HG03460 (cell line): ENCODE data around the gene CEBPZ.

Source experiments
- ATAC-seq: cut with Tn5 transposase; IDR thresholded peaks from one replicate; pipeline ENCODE4 v1.9.1; 2021; ENCODE audit not compliant: unreplicated experiment

The CEBPZ gene

DNA sequence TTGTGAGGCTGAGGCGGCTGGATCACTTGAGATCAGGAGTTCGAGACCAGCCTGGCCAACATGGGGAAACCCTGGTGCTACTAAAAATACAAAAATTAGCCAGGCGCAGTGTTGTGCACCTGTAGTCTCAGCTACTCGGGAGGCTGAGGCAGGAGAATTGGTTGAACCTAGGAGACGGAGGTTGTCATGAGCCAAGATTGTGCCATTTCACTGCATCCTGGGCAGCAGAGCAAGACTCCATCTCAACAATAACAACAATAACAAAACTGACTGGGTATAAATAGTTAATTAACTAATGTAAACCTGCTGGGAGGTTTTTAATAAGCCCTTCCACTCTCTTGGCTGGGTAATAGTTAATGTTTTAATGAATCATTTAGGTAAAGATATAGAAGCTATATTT lies 50.8 kb downstream of the CEBPZ start:
- no peak for ATAC-seq

DNA sequence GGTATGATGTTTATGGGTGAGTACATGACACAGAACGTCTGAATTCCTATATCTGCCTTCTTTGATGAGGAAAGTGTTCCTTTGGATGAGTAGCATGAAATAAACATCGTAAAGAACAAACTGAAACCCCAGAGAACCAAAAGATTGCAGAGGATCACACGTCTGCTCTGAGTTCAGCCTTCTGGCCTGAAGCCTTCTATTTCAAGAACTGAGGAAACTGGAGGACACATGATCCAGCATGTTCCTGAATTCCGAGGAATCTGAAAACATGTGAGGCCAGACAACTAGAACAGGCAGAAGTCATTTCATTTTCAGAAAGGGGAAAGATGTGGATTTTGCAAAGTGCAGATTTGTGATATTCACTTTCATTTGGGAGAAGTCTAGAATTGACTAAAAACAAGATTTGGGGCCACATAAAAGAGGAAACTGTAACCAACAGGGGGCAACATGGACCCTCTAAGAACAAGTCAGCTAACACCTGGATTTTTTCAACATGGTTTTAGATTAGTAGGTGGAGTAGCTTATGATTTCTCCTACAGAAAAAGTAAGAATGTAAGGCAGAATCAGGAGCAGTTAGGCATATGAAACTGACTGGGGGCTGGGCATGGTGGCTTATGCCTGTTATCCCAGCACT lies 51.3 kb downstream of the CEBPZ start:
- ATAC-seq: no peak

DNA sequence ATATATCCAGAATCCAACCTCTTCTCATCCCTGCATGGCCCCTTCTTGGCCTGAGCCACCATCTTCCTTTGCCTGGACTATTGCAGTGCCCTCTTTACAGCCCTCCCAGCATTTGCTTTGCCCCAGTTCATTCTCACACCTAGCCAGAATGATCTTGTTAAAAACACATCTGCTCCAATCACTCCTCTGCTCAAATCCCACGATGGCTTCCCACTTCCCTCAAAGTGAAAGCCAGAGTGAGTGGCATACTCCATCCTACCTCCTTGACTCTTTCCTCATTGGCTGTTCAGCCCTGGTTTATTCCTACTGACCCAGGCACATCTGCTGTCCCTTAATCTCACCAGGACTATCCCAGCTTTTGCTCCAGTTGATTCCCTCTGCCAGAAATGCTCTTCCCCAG lies 57.7 kb downstream of the CEBPZ start:
- ATAC-seq: no peak

DNA sequence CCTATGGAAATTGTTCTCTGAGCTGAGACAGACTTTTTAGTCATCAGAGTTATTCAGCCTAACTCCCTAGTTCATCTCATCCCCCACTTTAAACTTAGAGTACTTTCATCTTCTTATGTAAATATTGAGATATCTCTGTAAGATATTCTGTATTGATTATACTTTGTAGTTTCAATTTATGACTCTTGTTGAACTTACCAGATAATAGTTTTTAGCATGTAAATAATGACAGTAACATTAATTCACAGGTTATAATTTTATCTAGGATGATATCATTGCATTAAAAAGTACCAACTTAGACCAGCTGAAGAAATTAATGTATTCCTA lies 59.8 kb downstream of the CEBPZ start:
- no peak for ATAC-seq

DNA sequence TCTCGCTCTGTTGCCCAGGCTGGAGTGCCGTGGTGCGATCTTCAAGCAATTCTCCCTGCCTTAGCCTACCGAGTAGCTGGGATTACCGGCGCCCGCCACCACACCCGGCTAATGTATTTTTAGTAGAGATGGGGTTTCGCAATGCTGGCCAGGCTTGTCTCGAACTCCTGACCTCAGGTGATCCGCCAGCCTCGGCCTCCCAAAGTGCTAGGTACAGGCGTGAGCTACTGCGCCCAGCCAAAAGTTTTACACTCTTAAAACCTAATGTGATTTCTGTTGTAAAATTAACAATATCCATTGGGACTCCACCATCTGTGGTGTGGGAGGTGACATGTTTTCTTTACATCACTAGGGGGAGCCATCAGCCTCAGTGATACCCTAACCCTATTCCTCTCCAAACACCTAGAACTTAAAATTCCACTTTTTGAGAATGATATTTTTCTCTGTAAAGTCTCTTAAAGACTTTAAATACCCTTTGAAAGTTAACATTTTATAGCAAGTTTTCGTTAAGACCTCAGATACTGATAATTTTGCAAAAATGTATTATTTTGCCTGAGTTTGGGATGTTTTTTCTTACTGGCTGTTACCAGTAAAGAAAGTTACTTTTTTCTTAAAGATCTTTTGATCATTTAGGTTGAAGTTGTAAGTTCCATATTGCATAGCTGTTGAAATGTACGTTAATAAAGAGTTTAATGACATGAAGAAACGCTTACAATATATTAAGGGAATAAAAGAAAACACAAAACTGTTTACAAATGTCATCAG lies 63.0 kb downstream of the CEBPZ start:
- ATAC-seq: no peak

DNA sequence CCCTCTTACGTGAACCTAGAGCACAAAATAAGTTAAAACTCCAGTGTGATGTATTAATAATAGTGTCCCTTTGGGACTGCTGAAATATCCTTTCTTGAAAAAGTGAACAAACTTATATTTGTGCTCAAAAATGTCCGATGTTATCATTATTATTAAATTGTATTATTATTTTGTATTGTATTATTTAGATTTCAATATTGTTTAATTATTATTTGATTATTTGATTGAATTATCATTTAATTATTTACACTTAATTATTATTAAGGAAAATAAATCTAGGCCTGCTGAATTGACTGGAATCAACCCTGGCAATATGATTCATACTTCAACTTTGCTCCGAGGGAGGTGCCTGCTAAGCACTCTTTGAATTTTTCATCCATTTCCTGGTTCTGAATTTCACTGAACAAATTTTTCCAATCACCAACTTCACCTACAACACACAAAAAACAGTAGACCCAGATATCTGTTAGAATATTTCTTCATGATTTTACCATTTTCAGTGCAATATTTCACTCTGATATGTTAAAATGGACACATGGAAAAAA lies 63.7 kb downstream of the CEBPZ start:
- no peak for ATAC-seq

DNA sequence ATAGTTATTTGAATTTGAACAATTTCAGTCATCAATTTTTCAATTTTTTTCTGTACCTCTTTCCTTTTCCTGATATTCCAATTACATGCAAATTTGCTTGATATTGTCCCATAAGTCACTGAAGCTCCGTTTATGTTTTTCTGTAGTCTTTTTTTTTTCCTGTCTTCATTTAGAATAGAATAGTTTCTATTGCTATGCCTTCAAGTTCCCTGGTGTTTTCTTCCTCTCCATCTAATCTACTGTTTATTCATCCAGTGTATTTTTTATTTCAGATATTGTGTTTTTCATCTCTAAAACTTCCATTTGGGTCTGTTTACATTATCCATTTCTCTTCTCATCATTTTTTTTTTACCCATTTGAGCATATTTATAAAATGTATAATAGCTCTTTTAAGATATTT lies 66.6 kb downstream of the CEBPZ start:
- ATAC-seq: no peak

DNA sequence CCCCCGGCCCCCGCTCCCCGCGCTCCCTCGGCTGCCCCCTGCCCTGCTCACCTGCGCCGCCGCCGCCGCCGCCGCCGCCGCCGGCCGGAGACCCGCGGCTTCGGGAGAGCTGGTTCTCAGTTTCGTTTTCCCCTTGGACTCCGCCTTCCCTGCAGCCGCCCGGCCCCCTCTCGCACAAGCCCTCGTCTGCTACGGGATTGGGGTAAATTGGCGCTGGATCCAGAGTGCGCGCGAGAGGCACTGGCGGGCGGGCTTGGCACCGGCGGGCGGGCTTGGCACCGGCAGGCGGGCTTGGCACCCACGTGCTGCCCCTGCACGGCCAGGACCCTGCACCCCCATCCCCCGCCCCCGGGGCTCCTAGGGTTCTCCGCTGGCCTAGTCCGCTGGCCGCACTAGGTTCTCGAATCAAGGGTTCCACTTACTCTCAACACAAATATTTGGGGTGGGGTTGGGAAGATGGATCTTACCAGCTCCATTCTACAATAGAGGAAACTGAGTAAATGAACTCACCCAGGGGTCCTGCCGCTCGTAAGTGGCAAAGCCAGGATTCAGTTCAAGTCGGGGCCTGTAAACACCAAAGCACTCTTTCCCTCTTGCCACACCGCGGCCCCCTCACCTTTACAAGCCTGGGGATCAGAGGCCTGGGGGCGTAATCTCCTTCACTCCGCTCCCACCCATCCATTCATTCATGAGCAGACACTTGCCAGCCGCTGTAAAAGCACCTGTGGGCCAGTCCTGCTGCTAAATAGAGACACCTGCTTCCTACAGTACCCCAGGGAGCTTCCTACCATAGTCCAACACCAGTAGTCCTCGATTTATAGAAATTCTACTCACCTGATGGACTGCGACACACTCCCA lies 74.3 kb downstream of the CEBPZ start, which contains the start of gene EIF2AK2:
Gene EIF2AK2, minus strand, starts transcription at position 124 of the 858 bp plus-strand sequence. CDS start 9,174 bp downstream, outside the sequence.
- ATAC-seq: peak; percentile 90

DNA sequence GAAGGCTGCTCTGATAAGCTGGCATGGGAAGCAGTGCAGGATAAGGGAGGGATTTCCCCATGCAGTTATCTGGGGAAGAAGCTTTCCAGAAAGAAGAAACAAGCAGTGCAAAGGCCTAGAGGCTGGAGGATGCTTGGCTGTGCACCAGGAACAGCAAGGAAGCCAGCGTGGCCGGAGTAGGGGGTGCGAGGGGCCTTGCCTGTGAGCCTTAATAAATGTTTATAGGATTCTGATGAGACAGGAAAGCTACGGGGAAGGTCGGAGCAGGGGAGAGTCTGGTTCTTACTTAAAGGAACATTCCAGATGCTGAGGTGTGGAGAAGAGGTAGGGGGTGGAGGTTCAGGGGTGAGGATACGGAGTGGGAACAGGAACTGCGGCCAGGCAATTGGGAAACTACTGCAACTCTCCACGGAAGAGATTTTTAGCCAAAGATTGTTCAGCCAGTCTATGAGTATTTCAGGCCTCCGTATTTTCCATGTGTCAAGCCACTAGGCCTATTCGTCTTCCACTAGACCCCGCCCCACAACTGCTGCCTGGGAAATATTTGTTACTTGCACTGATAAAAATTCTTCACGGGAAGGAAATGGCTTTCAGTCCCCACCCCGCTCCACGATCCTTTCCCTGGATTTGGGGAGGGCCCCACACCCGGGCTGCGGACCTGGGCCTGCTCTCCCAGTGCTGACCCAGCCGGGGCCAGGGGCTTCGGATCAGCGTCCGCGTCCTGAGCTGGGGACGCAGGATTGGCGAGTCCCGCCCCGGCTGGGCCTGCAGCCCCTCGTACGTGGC lies 75.1 kb downstream of the CEBPZ start:
- ATAC-seq: peak; percentile 29

DNA sequence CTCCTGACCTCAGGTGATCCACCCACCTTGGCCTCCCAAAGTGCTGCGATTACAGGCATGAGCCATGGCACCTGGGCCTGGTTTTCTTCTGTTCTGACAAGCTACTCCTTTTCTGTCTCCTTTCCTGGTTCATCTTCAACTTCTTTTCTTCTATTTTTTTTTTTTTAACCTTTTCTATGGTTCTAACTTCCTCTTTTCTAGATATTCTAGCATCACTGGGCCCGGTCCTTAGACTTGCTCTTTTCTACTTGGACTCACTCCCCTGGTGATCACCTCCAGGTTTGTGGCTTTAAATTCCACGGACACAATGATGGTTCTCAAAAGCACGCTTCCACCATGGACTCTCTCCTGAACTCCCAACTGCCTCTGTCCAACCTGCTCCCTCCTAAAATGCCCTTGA lies 76.6 kb downstream of the CEBPZ start:
- no peak for ATAC-seq

DNA sequence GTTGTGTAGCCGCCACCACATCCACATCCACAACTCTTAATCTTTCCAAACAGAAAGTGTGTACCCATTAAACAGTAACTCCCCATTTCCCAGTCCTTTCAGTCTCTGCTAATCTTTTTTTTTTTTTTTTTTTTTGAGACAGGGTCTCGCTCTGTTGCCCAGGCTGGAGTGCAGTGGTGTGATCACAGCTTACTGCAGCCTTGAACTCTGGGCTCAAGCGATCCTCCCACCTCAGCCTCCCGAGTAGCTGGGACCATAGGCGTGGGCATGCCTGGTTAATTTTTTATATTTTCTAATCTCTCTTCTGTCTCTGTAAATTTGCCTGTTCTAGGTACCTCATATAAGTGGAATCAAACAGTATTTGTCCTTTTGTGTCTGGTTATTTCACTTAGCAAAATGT lies 78.2 kb downstream of the CEBPZ start:
- ATAC-seq: no peak
